HEK293 (cell line): ENCODE measurements around the gene SYNPR.

Experiments used
- CTCF ChIA-PET: fragments of 350-600 bp; formaldehyde crosslinking; extraction: SDS; loops from one replicate; lab custom pipeline; 2021; ENCODE audit warnings: antibody characterized with exemption; lab: Yijun Ruan, JAX
- POLR2A ChIA-PET: fragments of 300-600 bp; formaldehyde crosslinking; extraction: SDS; loops from one replicate; lab custom pipeline; 2020; ENCODE audit warnings: antibody characterized with exemption, inconsistent platforms; lab: Yijun Ruan, JAX
- H3K27ac ChIP-seq: fragments of 200-500 bp; sonication (Bioruptor generic); 2 replicates; pipeline ENCODE4 v1.5.1; 2014; ENCODE audit warnings: low read depth, low read length, control low read depth, inconsistent platforms; ENCODE audit errors: extremely low read depth
- H3K36me3 ChIP-seq, 2 experiments: fragments of 200-500 bp in 1 of 2; sonication (Bioruptor generic) in 1 of 2; 1 replicate in 1 of 2; 2 replicates in 1 of 2; pipeline ENCODE4 v1.5.1; 2014 to 2017; ENCODE audit warnings: inconsistent platforms in 2 of 2, low read length in 2 of 2; ENCODE audit not compliant: control insufficient read depth in 2 of 2, insufficient read depth in 1 of 2
- H3K4me1 ChIP-seq: fragments of 200-500 bp; sonication (Bioruptor generic); 2 replicates; pipeline ENCODE4 v1.5.1; 2014; ENCODE audit warnings: mild to moderate bottlenecking, low read length, inconsistent platforms; ENCODE audit not compliant: control insufficient read depth, insufficient read depth
- H3K4me3 ChIP-seq: 2 replicates; pipeline ENCODE4 v1.5.1; 2011; ENCODE audit warnings: low read depth, mild to moderate bottlenecking, control low read depth, low read length, moderate library complexity
- H3K9me3 ChIP-seq: fragments of 200-500 bp; sonication (Bioruptor generic); 2 replicates; pipeline ENCODE4 v1.5.1; 2014; ENCODE audit warnings: low read depth, low read length, inconsistent platforms; ENCODE audit not compliant: control insufficient read depth, insufficient read depth
- EGR2 ChIP-seq: fragments of 450-650 bp; formaldehyde crosslinking; IDR thresholded peaks from 2 replicates; pipeline ENCODE4 v1.5.1; 2016; ENCODE audit warnings: low read depth, missing biosample characterization, missing genetic modification characterization
- MYNN ChIP-seq: fragments of 450-650 bp; formaldehyde crosslinking; IDR thresholded peaks from 2 replicates; pipeline ENCODE4 v1.5.1; 2016; ENCODE audit warnings: missing biosample characterization, missing genetic modification characterization, borderline replicate concordance
- OVOL3 ChIP-seq: fragments of 450-650 bp; formaldehyde crosslinking; IDR thresholded peaks from 2 replicates; pipeline ENCODE4 v1.5.1; 2016; ENCODE audit warnings: missing biosample characterization, missing genetic modification characterization
- SCRT1 ChIP-seq: fragments of 450-650 bp; formaldehyde crosslinking; IDR thresholded peaks from 2 replicates; pipeline ENCODE4 v1.5.1; 2016; ENCODE audit warnings: missing biosample characterization, missing genetic modification characterization, borderline replicate concordance
- WT1 ChIP-seq: fragments of 450-650 bp; formaldehyde crosslinking; IDR thresholded peaks from 2 replicates; pipeline ENCODE4 v1.5.1; 2016; ENCODE audit warnings: missing biosample characterization, missing genetic modification characterization
- ZFHX2 ChIP-seq: fragments of 450-650 bp; formaldehyde crosslinking; conservative IDR thresholded peaks from 2 replicates; pipeline ENCODE4 v1.5.1; 2016; ENCODE audit warnings: missing biosample characterization, missing genetic modification characterization
- ZNF114 ChIP-seq: fragments of 450-650 bp; formaldehyde crosslinking; IDR thresholded peaks from 2 replicates; pipeline ENCODE4 v1.5.0; 2017; ENCODE audit warnings: missing biosample characterization, missing genetic modification characterization
- ZNF24 ChIP-seq: fragments of 450-650 bp; formaldehyde crosslinking; IDR thresholded peaks from 2 replicates; pipeline ENCODE4 v1.5.1; 2016; ENCODE audit warnings: missing biosample characterization, missing genetic modification characterization
- ZNF350 ChIP-seq: fragments of 450-650 bp; formaldehyde crosslinking; IDR thresholded peaks from 2 replicates; pipeline ENCODE4 v1.5.0; 2017; ENCODE audit warnings: missing biosample characterization, mild to moderate bottlenecking, missing genetic modification characterization
- ZNF394 ChIP-seq: fragments of 450-650 bp; formaldehyde crosslinking; IDR thresholded peaks from 2 replicates; pipeline ENCODE4 v1.5.1; 2016; ENCODE audit warnings: missing biosample characterization, missing genetic modification characterization, mild to moderate bottlenecking, moderate library complexity, borderline replicate concordance
- ZNF404 ChIP-seq: fragments of 450-650 bp; formaldehyde crosslinking; IDR thresholded peaks from 2 replicates; pipeline ENCODE4 v1.5.1; 2017; ENCODE audit warnings: missing biosample characterization, missing genetic modification characterization
- ZNF416 ChIP-seq: fragments of 450-650 bp; formaldehyde crosslinking; IDR thresholded peaks from 2 replicates; pipeline ENCODE4 v1.5.1; 2016; ENCODE audit warnings: missing biosample characterization, missing genetic modification characterization
- ZNF423 ChIP-seq: fragments of 450-650 bp; formaldehyde crosslinking; IDR thresholded peaks from 2 replicates; pipeline ENCODE4 v1.5.1; 2016; ENCODE audit warnings: missing biosample characterization, missing genetic modification characterization
- ZNF548 ChIP-seq: fragments of 450-650 bp; formaldehyde crosslinking; IDR thresholded peaks from 2 replicates; pipeline ENCODE4 v1.5.1; 2016; ENCODE audit warnings: missing biosample characterization, missing genetic modification characterization
- ZNF585B ChIP-seq: fragments of 450-650 bp; formaldehyde crosslinking; IDR thresholded peaks from 2 replicates; pipeline ENCODE4 v1.5.1; 2016; ENCODE audit warnings: missing biosample characterization, missing genetic modification characterization
- ZNF610 ChIP-seq: fragments of 450-650 bp; formaldehyde crosslinking; IDR thresholded peaks from 2 replicates; pipeline ENCODE4 v1.5.1; 2016; ENCODE audit warnings: missing biosample characterization, missing genetic modification characterization, borderline replicate concordance
- ZNF621 ChIP-seq: fragments of 450-650 bp; formaldehyde crosslinking; IDR thresholded peaks from 2 replicates; pipeline ENCODE4 v1.5.1; 2017; ENCODE audit warnings: missing biosample characterization, missing genetic modification characterization
- ZNF623 ChIP-seq: fragments of 450-650 bp; formaldehyde crosslinking; IDR thresholded peaks from 2 replicates; pipeline ENCODE4 v1.5.1; 2016; ENCODE audit warnings: missing biosample characterization, missing genetic modification characterization
- ZNF76 ChIP-seq: fragments of 450-650 bp; formaldehyde crosslinking; IDR thresholded peaks from 2 replicates; pipeline ENCODE4; 2016; ENCODE audit warnings: low read depth, missing biosample characterization, missing genetic modification characterization, borderline replicate concordance
- TF ChIP-seq, protein P1 (sequence below): fragments of 450-650 bp; formaldehyde crosslinking; conservative IDR thresholded peaks from 2 replicates; pipeline ENCODE4 v1.5.1; 2016; ENCODE audit warnings: low read depth, missing biosample characterization, missing genetic modification characterization
- TF ChIP-seq, protein P2 (sequence below): fragments of 450-650 bp; formaldehyde crosslinking; IDR thresholded peaks from 2 replicates; pipeline ENCODE4 v1.5.1; 2016; ENCODE audit warnings: missing biosample characterization, missing genetic modification characterization
- TF ChIP-seq, protein P3 (sequence below): fragments of 450-650 bp; formaldehyde crosslinking; IDR thresholded peaks from 2 replicates; pipeline ENCODE4 v1.5.1; 2017; ENCODE audit warnings: missing biosample characterization, missing genetic modification characterization

Gene SYNPR

DNA sequence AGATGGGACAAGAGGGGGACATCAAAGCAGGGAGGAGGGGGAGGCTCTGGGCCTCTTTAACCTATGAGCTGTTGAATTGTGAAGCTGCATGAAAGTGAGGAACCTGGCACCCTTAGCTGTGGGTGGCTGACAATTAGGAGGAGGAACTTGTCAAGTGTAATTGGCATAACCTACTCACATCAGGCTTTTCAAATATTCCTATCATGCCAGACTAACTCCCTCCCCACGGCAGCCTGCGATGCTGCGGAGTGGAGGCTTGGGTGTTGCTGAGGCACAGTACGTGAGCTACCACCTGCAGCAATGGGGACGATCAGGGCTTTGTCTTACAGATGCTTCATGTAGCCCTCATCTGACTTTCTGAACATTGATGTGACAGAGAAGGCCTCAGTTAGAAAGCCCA, 193.7 kb downstream of the SYNPR start:
- Histone ChIP-seq H3K27ac (no peak overlapping the region), H3K4me1 (0 out of 2 replicates have a peak, but pooled peaks cover 2% of the 10 kb centered on the region), H3K36me3 (no peaks in the 10 kb centered on the region), H3K9me3 (no peaks in the 10 kb centered on the region), H3K4me3 (no peak overlapping the region)
- no peak for TF ChIP-seq ZNF416 (tag by site-specific recombination)
- no peak for TF ChIP-seq ZNF350
- TF ChIP-seq, protein P1, sequence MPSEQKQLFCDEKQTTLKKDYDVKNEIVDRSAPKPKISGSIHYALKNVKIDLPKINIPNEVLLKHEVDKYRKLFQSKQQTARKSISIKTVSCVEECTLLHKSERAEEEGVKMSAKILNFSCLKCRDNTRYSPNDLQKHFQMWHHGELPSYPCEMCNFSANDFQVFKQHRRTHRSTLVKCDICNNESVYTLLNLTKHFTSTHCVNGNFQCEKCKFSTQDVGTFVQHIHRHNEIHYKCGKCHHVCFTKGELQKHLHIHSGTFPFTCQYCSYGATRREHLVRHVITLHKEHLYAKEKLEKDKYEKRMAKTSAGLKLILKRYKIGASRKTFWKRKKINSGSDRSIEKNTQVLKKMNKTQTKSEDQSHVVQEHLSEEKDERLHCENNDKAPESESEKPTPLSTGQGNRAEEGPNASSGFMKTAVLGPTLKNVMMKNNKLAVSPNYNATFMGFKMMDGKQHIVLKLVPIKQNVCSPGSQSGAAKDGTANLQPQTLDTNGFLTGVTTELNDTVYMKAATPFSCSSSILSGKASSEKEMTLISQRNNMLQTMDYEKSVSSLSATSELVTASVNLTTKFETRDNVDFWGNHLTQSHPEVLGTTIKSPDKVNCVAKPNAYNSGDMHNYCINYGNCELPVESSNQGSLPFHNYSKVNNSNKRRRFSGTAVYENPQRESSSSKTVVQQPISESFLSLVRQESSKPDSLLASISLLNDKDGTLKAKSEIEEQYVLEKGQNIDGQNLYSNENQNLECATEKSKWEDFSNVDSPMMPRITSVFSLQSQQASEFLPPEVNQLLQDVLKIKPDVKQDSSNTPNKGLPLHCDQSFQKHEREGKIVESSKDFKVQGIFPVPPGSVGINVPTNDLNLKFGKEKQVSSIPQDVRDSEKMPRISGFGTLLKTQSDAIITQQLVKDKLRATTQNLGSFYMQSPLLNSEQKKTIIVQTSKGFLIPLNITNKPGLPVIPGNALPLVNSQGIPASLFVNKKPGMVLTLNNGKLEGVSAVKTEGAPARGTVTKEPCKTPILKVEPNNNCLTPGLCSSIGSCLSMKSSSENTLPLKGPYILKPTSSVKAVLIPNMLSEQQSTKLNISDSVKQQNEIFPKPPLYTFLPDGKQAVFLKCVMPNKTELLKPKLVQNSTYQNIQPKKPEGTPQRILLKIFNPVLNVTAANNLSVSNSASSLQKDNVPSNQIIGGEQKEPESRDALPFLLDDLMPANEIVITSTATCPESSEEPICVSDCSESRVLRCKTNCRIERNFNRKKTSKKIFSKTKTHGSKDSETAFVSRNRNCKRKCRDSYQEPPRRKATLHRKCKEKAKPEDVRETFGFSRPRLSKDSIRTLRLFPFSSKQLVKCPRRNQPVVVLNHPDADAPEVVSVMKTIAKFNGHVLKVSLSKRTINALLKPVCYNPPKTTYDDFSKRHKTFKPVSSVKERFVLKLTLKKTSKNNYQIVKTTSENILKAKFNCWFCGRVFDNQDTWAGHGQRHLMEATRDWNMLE: no peak
- no peak for TF ChIP-seq ZNF610 (tag by site-specific recombination)
- no peak for TF ChIP-seq ZNF76
- TF ChIP-seq ZNF114: no peak
- POLR2A ChIA-PET: no interaction called here
- CTCF ChIA-PET: no interaction called here

- ChIA-PET CTCF (interaction anchor here (0.6 kb wide), 2 partner anchors 26 to 84 kb away, joined by 3 read pairs; no protein-coding TSS in a partner anchor), POLR2A (no interaction called here)
- TF ChIP-seq OVOL3 (no peak), ZNF423 (tag by site-specific recombination) (no peak), EGR2 (0 out of 2 replicates have a peak, but pooled peaks have one; percentile 9), ZNF404 (tag by site-specific recombination) (no peak), ZFHX2 (tag by site-specific recombination) (peak; percentile 51), ZNF394 (tag by site-specific recombination) (no peak), ZNF623 (tag by site-specific recombination) (no peak), ZNF585B (tag by site-specific recombination) (no peak), MYNN (no peak), SCRT1 (tag by site-specific recombination) (no peak), ZNF24 (tag by site-specific recombination) (no peak), ZNF548 (tag by site-specific recombination) (no peak), ZNF416 (tag by site-specific recombination) (no peak), ZNF621 (tag by site-specific recombination) (no peak), WT1 (no peak)
- TF ChIP-seq, protein P2, sequence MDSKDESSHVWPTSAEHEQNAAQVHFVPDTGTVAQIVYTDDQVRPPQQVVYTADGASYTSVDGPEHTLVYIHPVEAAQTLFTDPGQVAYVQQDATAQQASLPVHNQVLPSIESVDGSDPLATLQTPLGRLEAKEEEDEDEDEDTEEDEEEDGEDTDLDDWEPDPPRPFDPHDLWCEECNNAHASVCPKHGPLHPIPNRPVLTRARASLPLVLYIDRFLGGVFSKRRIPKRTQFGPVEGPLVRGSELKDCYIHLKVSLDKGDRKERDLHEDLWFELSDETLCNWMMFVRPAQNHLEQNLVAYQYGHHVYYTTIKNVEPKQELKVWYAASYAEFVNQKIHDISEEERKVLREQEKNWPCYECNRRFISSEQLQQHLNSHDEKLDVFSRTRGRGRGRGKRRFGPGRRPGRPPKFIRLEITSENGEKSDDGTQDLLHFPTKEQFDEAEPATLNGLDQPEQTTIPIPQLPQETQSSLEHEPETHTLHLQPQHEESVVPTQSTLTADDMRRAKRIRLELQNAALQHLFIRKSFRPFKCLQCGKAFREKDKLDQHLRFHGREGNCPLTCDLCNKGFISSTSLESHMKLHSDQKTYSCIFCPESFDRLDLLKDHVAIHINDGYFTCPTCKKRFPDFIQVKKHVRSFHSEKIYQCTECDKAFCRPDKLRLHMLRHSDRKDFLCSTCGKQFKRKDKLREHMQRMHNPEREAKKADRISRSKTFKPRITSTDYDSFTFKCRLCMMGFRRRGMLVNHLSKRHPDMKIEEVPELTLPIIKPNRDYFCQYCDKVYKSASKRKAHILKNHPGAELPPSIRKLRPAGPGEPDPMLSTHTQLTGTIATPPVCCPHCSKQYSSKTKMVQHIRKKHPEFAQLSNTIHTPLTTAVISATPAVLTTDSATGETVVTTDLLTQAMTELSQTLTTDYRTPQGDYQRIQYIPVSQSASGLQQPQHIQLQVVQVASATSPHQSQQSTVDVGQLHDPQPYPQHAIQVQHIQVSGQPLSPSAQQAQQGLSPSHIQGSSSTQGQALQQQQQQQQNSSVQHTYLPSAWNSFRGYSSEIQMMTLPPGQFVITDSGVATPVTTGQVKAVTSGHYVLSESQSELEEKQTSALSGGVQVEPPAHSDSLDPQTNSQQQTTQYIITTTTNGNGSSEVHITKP (tag by site-specific recombination): 0 out of 2 replicates have a peak, but pooled peaks have one; percentile 14
- TF ChIP-seq, protein P3, sequence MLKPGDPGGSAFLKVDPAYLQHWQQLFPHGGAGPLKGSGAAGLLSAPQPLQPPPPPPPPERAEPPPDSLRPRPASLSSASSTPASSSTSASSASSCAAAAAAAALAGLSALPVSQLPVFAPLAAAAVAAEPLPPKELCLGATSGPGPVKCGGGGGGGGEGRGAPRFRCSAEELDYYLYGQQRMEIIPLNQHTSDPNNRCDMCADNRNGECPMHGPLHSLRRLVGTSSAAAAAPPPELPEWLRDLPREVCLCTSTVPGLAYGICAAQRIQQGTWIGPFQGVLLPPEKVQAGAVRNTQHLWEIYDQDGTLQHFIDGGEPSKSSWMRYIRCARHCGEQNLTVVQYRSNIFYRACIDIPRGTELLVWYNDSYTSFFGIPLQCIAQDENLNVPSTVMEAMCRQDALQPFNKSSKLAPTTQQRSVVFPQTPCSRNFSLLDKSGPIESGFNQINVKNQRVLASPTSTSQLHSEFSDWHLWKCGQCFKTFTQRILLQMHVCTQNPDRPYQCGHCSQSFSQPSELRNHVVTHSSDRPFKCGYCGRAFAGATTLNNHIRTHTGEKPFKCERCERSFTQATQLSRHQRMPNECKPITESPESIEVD: no peak
- Histone ChIP-seq H3K4me1 (no peaks in the 10 kb centered on the region), H3K27ac (no peak overlapping the region), H3K9me3 (no peaks in the 10 kb centered on the region), H3K36me3 (no peaks in the 10 kb centered on the region), H3K4me3 (no peak overlapping the region)
Observed at GRCh38 chr3:63473641-63474166, 195.6 kb downstream of the SYNPR start.
